ENCODE data around the gene RS1.

The RS1 gene

DNA sequence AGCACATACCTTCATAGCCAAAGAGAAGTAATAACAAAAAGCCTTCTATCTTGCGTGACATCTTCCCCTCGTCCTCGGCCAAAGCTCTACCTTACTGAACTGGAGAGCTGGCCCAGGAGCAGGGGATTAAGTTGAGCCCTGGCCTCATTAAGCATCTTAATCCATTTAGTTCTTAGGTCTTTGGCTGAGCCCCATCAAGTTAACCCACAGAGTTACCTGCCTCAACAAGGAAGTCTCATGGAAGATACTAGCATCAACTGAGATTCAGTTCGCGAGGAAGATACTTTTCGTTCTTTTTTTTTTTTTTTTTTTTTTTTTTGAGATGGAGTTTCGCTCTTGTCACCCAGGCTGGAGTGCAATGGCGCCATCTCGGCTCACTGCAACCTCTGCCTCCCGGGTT is at the start of gene RS1:
TSS of gene RS1 (minus strand) at position 101 of the 400 bp plus-strand sequence. CDS start at position 61, 40 bp downstream.
- DNase-seq (ENCODE audit: low read depth in 2 of 2): no peak

DNA sequence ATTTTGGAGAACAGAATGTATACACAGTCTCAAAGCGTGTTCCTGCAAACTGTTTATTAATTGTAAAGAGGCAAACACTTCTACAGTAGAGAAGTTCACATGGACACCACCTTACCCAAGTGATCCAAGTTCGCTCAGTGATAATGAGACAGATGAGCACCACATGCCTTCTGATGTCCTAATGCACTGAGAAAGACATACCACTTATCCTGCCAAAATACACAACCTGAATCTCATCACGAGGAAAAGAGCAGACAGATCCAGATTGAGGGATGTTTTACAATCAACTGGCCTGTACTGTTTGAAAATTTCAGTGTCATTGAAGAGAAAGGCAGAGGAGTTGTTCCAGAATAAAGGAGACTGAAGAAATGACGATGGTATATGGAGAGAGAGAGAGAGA is 47.9 kb upstream of the RS1 start:
- DNase-seq (ENCODE audit: low read depth in 2 of 2): no peak

DNA sequence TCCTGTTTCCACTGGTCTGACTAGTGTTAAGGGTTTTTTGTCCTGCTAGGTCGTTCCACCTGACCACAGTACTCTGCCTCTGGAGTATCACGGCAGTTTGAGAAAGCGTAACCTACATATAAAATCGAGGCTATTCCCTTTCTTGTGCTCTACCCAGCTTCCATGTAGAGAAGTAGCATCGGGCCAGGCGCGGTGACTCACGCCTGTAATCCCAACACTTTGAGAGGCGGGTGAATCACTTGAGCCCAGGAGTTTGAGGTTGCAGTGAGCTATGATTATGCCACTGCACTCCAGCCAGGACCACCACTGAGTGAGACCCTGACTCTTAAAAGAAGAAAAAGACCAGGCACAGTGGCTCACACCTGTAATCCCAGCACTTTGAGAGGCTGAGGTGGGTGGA is 43.0 kb upstream of the RS1 start:
- no peak for DNase-seq (ENCODE audit: low read depth in 2 of 2)

DNA sequence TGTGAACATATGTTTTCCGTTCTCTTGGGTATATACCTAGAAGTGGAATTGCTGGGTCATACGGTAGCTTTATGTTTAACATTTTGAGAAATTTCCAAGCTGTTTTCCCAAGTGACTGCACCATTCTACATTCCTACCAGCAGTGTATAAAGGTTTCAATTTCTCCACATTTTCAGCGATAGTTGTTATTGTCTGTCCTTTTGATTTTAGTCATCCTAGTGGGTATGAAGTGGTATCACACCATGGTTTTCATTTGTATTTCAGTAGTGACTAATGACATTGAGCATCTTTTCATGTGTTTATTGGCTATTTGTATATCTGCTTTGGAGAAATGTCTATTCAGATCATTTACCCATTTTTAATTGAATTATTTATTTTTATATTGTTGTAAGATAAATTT is 37.9 kb upstream of the RS1 start:
- no peak for DNase-seq (ENCODE audit: low read depth in 2 of 2)

DNA sequence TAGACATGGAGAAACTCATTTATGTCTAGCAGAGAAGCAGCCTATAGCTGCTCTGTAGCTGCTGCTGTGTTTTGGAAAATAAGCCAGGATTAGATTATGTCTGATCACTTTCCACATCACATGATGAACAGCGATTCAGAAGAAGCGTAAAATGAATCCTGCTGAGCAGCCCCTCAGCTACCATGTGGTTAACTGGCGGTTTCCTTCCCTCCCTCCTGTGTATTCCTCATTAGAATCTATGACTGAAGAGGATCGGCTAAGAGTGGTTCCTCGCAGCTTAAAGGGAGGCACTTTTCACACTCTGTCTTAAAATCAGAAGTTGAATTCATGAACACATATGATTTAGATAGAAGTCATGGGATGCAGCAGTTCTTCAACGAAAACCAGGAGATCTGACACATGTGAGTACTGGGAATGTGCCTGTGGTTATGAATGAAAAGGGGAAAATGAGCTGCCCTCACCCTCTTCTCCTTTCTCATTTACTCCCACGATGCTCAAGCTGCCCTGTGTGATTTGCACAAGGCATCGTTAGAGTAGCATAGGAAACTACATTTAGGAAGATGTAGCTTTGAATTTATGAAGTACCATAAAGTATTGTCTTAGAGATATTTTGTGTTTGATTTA is 35.6 kb upstream of the RS1 start, which contains the start of gene PPEF1:
TSS of gene PPEF1 (plus strand) at position 220 of the 624 bp plus-strand sequence. CDS start at position 356, 136 bp downstream.
- no peak for DNase-seq (ENCODE audit: low read depth in 2 of 2)

DNA sequence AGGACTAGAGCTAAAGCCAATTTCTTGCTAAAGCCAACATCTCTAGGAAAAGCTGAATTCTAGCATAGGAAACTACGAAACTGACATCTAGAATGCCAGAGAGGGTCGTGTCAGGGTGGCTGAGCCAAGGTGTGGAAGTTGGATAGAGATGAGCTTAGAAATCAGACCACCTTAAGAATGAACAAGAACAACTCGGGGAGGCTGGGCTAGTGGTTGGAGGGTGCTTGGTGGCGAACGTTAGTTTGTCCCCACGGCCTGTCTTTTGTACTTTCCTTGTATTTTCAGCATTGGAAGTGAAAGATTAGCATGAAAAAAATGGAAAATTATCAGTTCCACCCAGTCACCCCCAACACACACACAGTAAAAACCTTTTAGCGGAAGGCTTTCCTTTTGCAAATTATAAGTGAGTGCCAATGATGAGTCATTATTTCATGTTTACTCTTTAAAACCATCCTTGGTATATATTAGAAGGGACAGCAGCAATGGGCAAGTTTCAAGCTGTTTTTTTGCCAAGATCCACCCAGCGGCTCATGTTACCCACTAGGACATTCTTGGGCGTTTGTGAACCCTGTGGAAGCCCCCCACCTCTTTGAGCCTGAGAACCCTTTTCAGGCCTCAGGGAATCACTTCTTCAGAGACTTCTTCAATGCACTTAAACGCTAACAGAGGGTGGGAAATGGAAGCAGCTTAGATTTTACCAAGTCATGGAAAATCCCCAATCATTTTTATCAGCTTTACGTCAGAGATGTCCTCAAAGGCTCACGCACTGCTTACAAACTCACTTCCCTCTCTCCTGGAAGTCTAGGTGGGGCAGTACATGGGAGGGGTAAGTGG is 30.7 kb upstream of the RS1 start:
- no peak for DNase-seq (ENCODE audit: low read depth in 2 of 2)

DNA sequence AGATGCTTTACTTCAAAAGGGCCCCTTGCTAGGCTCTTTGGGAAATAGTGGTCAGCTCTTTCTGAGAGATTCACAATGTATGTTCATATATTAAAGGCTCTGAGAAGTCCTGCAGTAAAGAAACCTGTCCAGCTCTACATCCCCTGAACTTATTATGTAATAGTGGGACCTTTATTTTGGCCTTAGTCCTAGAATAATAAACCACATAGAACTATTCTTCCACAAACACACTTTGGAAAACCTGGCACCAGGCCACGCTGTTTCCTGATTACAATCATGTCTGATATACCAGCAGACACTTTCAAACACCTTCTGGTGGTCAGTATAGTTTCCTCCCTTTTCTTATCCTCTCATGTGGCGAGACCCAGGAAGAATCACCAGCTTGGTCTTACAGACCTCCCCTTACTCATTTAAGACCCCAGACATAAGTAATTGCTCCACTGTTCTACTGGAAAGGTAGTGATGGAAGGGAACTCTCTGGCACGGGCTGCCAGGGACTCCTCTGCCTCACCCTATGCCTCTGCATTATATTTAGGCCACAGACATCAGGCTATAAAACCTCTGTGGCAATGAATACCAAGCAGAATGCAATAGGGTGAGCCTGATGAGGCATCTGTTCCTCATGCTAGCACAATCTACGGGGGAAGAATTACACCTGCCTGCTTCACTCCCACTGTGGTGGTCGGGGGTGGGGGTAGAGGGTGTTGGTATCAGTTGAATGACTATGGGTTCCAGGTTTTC is 29.9 kb upstream of the RS1 start:
- no peak for DNase-seq (ENCODE audit: low read depth in 2 of 2)

DNA sequence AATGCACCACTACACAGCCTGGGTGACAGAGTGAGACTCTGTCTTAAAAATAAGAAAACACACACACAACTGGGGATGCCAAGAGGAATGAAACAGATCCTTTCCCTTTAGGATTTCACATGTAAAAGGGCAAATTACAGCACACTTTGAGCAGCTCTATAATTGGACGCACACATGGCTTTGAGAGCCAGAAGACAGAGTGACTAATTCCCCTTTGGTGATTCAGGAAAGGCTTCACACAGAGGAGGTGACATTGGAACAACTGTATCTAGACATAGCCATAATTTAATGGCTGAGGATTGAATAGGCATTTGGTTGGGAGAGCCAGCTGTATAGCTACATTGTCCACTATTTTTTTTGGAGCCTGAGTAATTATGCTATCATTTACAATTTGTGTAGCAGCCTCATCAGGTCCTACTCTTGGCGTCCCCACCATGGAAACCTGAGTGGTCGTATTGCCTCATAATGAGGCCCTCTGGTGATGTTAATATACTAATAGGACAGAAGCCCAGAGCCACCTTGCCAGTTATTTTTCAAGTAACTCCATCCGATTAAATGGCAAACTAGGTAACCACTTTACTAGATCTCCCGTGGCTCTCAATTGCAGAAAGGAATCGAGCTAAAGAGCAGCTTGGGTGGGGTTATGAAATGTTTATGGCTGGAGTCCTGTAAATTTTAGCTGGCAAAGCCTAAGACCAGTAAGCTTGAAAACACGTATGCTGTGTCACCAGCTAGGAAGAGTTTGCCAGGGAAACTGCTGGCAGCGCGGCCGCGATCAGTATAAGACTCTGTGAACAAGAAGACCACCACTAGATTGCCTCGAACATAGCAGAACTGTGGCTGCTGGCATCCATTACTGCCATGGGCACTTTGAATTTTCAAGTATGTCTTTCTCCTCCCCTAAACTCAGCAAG is 27.1 kb upstream of the RS1 start:
- no peak for DNase-seq (ENCODE audit: low read depth in 2 of 2)

DNA sequence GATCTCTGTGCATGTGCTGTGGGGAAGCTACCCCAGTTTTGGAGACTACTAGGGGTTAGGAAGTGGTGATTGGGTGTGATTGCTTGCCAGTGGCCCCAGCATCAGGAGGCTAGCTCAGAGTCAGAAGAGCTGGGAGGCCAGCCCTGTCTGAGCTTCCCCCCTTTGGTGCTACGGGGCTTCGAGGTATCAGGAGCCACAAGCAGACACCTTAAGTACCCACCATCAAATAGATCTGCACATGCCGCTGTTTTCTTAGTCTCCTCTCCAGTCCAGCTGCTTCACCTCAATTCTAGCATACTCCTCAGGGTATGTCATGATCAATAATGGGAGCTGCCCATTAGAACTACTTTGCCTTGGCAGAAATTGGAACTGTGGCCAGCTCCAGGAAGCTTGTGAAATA is 24.7 kb upstream of the RS1 start:
- no peak for DNase-seq (ENCODE audit: low read depth in 2 of 2)

DNA sequence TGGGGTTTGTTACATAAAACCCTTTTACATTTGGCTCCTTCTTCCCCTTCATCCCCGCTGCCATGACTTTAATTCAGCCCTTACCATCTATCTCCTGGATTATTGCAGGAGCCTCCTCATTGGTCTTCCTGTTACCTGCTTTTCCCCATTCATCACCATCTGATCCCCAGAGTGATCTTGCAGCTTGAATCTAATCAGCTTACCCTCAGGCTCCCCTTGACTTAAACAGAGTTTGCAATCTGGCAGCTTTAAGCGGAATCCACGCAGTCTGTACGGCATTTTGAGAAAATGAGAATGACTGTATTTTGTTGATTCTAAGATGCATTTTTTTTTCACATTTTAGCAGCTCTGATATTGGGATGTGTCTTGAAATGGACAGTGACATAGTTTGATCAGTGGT is 20.6 kb upstream of the RS1 start:
- no peak for DNase-seq (ENCODE audit: low read depth in 2 of 2)

DNA sequence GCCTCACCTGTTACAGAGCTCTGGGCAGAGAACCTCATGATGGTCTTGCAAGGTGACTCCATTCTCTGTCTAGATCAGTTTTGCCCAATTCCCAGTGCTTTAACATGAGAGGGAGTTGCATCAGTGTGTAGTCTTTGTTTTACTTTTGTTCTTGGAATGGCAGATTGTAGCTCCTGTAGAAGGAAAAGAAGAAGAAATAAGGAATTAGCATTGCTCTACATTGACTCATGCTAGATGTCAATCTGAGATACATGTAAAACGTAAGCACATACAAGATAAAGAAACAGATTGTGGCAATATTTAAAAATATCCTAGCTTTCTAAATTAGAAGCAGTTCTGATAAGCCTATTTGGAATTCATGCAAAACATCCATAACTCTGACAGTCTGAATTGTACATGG is 19.5 kb upstream of the RS1 start:
- DNase-seq (ENCODE audit: low read depth in 2 of 2): no peak

DNA sequence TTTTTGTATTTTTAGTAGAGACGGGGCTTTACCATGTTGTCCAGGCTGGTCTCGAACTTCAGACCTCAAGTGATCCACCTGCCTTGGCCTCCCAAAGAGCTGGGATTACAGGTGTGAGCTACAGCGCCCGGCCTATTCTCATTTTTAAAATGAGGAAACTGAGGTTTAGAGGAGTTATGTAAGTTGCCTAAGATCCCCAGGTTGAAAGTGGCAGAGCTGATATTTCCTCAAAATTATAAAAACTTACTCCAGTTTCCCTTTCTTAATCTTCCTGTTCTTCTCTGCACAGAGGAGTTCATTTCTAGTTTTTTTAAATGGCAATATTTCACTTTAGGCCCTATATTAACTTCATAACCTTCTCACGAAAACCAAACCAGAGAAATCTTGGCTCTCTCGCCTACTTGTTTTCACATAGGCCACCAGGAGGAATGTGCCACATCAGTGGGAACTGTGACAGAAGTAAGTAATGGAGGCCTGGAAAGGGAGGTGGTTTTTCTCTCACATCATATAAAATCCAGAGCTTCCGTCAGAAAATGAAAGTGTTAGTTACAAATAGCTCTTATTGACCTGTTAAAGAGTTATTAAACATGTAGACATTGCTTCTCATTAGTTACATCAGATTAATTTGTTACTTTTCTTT is 16.1 kb upstream of the RS1 start:
- DNase-seq (ENCODE audit: low read depth in 2 of 2): no peak

DNA sequence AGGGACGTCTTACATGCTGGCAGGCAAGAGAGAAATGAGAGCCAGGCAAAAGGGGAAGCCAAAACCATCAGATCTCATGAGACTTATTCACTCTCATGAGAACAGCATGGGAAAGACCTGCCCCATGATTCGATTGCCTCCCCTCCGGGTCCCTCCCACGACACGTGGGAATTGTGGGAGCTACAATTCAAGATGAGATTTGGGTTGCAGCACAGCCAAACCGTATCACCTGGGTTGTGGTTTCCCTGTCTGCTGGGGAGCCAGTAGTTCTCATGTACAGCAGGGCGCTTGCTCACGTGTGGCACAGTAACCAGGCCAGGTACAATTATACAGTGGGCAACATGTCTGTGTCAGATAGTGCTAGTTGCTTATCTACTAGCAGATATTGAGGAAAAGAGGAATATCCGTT is 11.1 kb upstream of the RS1 start:
- no peak for DNase-seq (ENCODE audit: low read depth in 2 of 2)

DNA sequence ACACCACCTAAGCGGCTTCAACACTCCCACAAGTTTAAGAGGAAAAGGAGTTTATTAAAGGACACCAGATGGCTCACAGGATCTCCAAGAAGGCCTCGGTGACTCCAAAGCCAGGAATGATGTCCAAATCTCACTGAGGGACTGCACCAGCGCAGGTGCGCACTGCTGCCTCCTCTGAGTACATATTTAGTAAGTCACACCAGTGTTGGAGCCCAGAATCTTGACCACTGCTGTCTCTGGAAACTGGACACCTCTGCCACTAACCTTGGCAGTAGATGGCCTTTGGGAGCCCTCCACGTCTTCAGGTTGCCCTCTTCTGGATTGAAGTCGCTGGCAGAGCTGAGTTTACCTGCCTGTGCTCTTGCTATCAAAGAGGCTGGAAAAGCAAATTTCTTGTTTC is 10.1 kb upstream of the RS1 start:
- no peak for DNase-seq (ENCODE audit: low read depth in 2 of 2)

DNA sequence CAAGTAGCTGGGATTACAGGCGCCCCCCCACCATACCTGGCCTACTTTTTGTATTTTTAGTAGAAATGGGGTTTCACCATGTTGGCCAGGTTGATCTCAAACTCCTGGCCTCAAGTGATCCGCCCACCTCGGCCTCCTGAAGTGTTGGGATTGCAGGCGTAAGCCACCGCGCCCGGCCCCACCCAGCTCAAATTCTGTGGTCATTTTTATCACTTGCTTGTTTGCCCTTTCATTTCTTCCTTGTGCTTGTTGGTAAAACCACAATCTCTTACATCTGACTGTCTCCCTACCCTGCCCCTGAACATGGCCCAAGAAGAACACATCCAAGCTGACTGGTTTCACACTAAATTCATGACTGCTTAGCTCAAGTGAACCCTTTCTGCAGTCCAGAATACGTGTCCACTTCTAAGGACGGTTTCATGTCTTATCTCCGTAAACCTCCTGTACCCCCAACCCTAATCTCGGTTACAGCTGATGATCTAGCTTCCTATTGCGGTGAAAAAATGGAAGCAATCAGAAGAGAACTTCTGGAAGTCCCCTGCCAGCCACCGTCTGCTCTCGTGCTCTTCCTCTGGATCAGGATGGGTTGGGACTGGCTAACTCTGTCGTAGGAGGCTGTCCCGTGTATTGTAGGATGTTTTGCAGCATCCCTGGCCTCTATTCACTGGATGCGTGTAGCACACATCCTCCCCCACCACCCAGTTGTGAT is 5.4 kb upstream of the RS1 start:
- DNase-seq (ENCODE audit: low read depth in 2 of 2): no peak

DNA sequence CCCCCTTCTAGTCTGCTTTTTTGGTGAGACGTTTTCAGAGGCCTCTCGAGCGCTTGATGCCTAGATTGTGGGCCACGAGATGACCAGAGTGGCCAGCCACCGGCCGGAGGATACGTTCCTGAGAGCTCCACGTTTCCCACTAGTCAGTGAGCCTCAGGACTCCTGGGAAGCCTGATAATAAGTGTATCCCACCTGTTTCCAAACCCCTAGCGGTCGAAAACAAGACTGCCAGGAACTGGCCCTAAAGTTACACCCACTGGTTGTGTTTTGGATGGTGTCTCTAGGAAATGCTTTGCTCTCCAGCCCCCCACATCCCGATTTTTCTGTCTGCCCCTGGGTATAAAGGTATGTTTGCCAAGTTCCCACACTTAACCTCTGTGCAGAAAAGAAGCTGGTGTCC is 4.6 kb upstream of the RS1 start:
- DNase-seq (ENCODE audit: low read depth in 2 of 2): no peak

DNA sequence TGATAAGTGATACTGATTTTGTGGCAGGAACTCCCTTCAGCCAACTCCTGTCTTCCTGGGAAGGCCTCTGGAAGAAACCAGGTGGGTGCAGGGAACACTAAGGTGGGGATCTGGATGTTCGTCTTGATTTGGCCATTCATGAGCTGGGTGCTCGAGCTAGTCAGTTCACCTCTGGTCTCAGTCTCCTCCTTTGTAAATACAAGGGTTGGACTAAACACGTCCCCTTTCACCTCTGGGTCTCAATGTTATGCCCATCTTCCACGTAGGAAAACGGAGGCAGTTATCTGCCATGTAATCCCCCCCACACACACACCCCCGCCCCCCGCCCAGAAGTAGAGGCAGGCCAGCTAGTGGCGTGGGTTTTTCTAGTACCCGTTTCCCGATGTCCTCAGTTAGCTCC is 4.1 kb upstream of the RS1 start:
- no peak for DNase-seq (ENCODE audit: low read depth in 2 of 2)

DNA sequence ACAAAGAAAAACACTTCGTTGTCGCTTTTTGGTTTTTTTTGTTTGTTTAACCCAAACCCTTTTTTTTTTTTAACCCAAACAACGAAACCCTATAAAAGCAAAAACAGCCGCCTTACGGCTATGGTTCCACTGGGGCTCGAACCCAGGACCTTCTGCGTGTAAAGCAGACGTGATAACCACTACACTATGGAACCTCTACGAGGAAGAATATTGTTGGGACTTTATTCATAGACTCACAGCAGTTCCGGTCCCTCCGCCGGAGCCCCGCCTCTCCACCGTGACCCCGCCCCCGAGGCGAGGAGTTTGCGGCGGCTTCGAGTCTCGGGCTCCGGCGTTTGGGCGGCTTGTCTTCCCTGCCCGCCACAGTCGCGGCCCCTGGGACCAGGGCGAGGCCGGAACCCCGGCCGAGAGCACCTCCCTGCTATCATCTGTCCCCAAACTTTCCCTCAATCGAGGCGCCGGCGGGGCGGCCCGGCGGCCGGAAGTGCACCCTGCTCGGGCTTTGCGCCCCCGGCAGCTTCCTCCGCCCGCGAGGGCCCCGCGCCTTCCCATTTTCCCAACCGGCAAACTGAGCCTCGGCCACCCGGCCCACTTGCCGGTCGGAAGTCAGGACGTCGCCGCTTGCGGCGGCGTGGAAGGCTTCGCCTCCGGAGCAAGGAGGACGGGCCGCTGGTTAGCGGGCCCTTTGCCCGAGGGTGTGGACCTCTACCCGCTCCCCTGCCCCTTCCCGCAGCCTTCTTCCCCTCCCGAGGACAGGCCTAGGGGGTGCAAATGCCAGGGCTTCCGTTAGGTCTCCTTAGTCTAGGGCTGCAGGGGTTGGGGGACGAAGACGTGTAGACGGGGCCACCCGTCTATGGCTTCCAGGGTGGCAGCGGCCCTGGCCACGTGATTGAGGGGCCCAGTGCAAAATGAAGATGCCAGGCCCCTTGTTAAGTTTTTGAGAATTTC is 3.2 kb upstream of the RS1 start:
- peak; percentile 44 to 73 for DNase-seq (ENCODE audit: low read depth in 2 of 2)

DNA sequence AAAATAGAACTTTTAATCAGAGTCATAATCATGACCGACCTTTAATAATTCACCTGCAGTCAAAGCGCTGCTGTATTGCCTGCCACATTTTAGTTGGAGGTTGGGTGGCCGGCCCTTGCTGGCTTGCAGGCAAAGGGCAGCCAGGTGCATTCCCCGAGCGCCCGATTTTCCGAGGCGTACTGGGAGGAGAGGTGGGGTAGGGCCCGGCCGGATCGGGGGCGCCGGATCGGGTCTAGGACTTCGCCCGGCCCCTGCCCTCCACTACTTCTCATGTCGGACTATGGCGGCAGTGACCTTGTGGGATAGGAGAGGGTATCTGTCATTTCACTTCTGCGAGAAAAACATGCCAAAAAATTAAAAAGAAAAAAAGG is 2.5 kb upstream of the RS1 start:
- DNase-seq (ENCODE audit: low read depth in 2 of 2): no peak
